Measurements from ENCODE around the gene FCHSD2. TPM values are rescaled to one million over a fixed set of nuclear protein-coding genes. Genes with fewer than 3 reads are reported as not detected.
"Not testable (repeated sequence)": the region's sequence is repeated elsewhere in the genome, so short reads cannot be mapped to it uniquely, and the experiment has no call there.

Gene FCHSD2
- polyA plus RNA-seq, 5 donors = 37.4 to 51.9 (median 48.5) TPM

DNA sequence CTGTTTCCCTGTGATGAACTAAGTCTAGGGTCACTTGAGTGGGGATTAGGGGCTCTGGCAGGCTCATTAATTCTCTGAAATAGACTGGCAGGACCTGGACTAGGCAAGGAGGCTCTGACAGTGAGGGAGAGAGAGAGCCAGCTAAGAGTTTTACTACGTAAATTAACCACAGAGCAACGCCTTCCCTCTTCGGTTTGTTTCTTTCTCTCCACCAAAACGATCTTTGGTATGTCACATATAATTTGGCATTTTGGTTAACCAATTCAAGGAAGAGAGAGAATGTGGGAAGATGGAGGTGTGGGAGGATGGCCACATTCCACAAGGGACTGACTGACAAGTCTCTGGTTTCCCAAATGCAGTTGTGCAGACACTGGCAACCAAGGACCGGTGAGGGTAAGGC is 300.0 kb downstream of the FCHSD2 start:
- no peak for DNase-seq

DNA sequence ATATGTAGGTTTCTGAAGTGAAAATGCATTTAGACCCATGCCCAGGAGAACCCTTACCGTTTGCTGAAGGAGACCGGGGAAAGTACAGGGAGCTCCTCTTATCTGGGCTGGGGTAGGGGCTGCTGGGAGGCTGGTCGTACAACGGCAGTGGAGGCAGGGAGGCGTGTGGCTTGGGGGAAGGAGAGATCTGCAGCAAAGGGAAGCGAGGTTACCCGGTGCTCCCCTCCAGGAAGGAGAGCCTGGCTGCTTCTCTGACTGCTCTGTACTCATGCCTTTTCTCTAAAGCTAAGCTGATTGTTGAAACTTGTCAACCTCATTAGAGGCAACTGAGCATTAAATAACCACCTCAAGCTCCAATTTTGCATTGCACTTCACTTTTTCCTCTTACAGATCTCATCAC is 300.7 kb downstream of the FCHSD2 start:
- no peak for DNase-seq

DNA sequence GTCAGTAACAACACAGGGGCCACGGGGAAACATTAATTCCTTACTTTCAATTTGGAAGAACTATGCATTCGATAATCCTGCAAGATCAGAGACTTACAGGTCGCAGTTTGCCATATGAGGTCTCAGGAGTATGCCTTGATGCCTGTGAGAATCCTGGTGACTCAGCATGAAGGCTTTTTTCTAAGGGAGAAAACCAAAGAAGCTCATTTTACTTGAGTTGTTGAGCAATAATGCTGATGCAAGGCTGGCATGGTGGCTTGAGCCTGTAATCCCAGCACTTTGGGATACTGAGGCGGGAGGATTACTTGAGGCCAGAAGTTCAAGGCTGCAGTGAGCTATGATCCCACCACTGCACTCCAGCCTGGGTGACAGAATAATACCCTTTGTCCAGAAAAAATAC is 301.3 kb downstream of the FCHSD2 start:
- DNase-seq = no peak

DNA sequence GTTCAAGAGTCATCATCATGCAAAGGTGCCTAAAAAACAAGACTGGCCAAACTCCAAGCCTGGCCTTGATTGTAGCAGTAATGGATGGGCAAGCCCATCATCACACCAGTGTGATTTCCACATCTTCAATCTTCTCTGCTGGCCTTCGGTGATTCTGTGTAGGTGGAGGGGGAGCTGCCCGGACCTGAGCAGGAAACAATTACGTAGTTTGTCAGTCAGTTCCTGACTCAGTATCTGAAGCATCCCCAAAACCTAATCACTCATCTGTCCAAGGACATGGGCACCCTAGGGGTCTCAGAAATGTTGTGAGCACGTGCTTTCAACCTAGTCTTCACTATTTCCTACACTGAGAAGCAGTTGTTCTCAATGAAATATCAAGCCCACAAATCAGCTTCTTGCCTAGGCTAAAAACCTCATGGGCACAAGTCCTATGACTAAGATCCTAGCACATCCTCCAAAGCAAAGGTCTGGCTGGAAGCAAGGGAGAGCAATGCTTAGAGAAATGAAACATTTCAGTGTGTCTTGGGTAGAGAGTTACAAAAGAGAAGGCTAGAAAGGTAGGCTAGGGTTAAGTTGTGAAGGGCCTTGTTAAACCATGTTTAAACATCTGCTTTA is 303.3 kb downstream of the FCHSD2 start:
- no peak for DNase-seq

DNA sequence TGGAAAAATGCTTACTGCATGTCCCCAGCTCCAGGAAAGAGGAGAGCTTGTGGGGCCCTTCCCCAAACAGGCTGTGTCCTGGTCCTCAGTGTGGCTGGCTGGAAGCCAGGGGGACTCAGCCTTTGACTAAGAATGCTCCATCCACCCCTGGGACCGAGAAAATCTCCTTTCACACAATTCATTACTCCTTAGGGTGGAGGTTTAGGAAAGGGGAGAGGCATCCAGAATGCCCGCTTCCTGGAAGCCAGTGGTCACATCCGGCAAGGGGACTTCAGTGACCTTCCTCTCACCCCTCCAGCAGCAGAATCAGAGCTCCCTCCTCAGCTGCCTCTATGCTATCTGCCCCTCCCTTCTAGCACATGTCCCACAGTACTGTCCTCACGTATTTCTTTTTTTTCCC is 306.0 kb downstream of the FCHSD2 start:
- DNase-seq = no peak

DNA sequence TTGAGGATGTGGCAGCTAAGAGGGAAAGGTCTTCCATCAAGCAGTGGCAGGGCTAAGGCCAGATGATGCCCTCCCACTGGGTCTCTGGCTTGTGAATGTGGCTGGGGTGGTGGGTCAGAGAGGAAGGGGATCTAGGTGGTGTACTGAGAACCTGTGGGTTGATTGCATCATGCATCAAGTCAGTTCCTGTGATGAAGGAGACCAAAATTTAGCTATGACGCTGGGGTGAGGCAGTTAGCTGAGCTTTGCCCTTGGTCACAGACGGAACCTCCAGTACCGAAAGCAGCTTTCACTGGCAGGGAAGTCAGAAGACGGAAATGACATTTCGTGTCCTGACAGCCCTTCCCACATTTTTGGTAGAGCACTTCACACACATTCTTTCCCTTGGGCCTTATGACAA is 307.2 kb downstream of the FCHSD2 start:
- DNase-seq = no peak

DNA sequence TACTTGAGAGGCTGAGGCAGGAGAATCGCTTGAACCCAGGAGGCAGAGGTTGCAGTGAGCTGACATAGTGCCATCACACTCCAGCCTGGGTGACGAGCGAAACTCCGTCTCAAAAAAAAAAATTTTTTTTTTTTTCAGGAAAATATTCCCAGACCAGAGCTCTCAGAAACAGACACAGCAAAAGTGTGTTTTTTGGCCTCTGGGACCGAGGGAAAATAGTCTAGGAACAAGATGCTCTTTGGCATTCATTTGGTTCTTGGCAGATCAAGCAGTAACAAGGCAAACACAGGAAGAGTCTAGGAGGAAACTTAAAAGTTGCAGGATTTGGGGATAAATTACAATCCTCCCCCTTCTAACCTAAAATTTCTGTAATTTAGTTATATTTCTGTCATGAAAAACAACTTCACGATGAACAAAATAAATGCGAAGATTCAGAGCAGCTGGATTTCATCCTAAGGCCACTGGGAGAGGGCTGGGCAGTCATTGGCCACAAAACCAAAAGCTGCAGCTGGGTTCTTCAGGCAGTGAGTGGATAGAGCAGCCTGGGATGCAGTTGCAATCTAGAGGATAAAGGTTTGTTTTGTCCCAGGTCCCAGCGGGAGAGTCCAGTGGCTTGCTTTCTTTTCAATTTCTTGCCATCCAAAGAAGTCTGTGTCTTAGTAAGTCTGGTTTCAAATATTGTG is 308.2 kb downstream of the FCHSD2 start:
- peak in 1 of 2 donors; percentile 53 for DNase-seq

DNA sequence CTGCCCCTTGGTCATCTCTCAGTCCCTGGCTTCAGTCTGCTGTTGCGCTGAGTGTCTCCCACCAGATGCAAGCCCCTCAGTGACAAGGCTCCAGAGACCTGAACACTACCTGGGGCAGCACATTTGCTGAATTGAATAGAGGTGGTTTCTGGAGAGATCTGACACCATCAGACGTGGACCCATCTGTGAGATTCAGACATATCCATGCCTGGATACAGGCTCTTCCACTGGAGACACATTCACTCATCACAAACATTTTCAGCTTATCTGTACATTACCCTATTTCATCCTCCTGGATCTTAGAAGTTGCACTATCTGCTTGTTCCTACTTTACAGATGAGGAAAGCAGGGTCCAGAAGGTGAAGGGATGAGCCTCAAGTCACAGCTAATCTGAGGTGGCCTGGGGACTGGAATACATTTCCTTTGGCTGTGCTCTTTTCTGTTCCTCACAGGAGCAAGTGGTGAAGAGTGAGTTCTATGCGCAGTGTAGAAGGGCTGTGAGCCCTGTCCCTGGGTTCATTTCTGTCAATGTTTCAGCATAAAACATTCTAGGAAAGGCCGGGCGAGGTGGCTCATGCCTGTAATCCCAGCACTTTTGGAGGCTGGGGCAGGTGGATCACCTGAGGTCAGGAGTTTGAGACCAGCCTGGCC is 308.9 kb downstream of the FCHSD2 start:
- no peak for DNase-seq

DNA sequence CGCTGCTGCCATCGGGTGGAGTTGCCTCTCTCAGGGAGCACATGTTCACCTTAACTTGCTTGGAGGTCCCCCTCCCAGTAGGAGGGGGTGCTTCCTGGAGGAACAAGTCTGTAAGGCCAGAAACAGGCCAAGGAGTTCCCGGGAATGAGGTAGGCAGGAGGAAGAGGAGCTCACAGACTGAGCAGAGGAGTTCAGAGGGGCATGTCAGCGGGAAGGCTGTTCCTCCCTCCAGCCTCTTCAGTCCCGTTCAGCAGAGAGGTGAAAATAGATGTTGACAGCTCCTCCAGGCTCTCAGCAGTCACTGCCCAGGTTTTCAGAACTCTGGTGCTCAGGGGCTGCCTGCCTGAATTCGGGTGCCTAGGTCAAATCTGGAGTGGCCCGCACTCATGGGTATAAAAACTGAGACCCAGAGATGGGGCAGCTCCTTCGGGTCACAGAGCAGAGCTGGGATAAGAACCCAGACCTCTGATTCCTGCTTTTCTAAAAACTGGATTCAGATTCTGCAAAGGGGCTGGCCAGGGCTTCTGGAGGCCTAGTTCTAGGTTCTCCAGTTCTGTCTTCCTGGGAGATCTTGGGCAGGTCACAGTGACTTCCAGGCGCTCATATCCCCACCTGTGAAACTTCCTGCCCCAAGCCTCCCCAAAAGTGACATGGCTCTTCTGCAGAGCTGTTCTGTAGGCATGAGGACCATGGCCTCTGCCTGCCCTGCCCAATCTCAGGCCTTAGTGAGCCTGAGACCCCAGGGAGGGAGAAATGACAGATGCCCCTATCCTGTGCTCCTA is 309.6 kb downstream of the FCHSD2 start:
- DNase-seq = no peak

DNA sequence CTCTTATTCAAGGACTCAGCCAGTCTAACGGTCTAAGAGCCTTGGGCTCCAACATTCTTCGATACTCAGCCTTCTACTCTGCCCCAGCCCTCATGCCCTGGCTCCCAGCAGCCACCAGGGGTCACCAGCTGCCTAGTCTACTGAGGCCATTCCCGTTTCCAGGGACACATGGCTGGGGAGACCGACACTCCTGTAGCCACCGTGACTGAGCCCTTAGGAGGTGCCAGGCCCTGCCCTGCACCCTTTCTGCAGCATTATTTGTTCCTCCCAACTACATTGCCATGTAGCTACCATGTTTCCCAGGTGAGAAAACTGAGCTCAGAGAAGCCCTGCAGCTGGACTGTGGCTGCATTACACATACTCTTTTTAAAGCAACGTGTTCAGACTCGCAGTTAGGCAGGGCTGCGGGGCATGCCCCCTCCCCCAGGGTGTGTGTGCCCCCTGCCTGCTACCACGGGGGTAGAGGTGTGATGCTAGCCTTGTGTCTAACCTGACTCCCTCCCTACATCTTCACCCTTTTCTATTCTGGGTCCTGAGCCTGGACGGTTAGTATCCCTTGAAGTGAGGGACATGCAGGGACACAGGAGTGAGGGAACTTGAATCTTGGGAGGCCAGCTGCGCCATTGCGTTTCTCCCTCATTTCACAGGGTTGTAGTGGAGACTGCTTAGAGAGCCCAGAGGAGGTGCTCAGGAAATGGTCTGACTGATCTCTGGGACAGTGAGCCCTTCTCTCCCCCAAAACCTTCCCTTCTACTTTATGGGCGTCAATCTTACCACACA is 310.4 kb downstream of the FCHSD2 start:
- DNase-seq = peak; percentile 66 to 75

DNA sequence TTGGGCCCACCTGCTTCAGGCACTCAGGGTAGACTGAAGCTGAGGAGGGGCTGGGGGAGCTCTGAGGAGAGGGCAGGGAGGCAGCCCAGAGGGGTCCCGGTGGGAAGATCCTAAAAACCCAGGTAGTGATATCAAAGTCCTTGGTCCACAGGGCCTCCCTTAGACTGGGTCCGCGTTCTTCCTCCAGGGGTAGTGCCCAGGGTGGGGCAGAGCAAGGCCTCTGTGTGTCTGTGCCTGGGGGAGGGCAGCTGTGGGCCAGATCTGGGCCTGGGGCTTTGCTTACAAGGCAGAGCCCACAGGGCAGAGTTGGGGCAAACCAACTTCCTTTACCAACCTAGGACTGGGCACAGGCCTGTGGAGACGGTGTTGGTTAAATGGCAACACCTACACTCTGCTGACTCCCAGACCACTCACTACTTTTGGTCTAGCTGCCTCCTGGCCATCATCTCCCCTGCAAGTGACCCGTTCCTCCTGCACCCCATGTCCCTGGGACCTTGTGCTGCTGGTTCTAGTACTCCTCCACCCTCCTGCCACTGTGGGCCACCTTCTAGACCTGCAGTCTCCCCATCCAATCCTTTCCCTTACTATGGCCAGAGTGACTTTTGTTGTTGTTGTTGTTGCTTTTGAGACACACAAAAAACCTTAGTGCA is 312.1 kb downstream of the FCHSD2 start:
- DNase-seq = no peak

DNA sequence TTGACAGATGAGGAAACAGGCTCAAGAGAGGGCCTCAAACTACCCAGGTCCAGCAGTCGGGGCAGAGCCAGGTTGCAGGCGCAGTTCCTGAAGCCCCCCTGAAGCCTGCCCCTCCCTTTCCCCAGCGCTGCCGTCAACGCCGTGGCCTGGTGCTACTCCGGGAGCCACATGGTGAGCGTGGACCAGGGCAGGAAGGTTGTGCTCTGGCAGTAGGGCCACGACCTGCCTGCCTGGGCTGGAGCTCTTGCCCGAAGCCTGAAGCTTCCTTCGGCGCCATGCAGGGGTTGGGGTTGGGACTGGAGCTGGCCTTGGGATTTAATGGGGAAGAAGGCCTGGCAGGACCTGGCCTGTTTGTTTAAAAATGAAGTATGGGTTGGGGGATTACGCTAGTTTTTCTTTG is 312.9 kb downstream of the FCHSD2 start:
- no peak for DNase-seq

DNA sequence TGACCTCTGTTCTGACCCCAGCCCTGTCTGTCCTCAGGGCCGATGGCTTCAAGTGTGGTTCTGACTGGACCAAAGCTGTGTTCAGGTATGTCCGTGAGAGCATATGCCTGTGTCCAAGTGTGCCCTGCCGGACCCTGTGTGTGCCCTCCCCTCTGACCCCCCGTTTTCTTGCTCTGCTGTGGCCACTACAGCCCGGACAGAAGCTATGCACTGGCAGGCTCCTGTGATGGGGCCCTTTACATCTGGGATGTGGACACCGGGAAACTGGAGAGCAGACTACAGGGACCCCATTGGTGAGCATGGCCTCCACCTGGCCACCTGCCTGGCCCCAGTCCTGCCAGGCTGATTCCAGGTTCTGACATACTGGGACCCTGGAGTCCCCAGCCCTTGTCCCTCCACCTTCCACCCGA is 313.4 kb downstream of the FCHSD2 start:
- DNase-seq = no peak

DNA sequence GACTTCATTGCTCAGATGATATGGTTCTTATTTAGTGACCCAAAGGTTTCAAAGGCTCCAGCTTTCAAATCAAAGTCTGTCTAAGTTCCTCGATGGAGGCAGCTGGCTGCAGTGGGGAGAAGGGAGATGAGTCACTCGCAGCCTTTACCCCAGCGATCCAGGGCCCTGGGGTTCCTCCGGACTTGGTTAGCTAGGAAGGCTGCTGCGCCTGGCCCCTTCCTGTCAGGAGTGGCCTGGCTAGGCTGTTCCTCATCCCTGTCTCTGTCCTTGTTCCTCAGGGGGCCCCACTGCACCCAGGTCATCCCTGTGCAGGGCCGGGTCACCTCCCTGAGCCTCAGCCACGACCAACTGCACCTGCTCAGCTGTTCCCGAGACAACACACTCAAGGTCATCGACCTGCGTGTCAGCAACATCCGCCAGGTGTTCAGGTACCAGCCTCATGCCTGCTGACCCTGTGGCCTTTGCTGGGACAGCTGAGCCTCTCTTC is 314.0 kb downstream of the FCHSD2 start:
- no peak for DNase-seq

DNA sequence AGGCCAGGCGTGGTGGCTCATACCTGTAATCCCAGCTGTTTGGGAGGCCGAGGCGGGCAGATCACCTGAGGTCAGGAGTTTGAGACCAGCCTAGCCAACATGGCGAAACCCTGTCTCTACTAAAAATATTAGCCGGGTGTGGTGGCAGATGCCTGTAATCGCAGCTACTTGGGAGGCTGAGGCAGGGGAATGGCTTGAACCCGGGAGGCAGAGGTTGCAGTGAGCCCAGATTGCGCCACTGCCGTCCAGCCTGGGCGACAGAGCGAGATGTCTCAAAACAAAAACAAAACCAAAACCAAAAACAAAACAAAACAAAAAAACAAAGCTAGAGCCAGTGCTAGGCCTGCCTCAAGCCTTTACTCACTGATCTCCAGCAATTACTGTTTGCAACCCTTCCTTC is 314.5 kb downstream of the FCHSD2 start:
- not testable (repeated sequence) for DNase-seq

DNA sequence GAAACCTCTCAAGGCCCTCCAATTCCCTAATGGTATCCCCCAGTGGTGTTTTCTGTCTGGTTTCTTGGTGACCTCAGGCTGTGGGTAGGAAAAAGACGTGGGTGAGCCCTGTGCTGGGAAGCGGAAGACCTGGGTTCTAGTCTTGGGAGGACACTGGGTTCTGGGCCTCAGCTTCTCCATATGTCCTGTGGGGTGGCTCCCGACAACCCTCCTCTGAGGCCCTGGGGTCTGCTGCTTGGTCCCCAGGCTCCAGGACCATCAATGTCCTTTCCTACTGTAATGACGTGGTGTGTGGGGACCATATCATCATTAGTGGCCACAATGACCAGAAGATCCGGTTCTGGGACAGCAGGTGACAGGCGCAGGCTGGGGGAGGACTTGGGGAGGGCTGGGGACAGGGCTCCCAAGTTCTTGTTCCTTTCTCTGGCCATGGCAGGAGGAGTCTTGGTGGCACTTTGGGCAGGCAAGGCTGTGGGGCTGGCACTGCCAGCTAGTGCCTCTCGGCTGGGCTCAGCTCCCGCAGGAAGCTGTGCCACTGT is 315.1 kb downstream of the FCHSD2 start:
- DNase-seq = no peak

DNA sequence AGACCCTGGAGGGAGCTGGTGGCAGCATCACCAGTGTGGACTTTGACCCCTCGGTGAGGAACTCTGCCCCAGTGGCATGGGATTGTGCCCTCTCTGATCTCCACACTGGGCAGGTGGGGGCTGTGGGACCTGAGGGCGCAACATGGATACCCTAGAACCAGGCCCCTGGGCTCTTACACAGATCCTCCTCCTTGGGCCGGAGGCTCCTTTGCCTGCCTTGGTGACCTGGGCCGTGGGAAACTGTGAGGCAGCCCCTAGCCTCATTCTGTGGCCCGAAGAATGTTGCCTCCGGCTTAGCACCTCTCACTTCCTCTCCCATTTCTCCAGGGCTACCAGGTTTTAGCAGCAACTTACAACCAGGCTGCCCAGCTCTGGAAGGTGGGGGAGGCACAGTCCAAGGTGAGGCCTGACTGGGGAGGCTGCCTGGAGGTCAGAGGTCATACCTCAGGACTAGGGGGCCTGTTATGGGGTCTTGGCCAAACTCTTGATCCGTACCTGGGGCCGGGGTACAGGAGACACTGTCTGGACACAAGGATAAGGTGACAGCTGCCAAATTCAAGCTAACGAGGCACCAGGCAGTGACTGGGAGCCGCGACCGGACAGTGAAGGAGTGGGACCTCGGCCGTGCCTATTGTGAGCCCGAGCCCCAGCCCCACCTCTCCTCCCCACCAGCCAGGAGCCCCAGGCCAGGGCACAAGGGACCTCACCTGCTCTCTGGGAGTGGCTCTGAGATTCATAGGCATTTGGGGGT is 315.8 kb downstream of the FCHSD2 start:
- DNase-seq = no peak

DNA sequence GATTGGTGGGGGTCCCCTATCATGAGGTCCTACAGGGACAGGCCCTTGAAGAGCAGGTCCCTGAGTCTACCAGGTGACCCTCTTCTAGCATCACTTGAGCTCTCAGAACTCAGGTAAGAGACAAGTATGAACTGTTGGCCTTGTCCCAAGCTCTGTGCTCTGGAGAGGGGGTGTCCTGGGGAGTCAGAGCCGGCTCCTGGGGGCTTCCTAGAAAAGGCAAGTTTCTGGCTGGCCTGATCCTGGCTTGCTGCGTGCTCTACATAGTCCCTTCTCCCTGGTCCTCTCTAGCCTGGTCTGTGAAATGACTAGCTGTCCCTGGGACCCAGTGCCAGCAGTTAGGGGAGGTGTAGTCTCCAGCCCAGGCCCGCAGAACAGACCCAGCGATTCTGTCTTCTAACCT is 316.5 kb downstream of the FCHSD2 start:
- DNase-seq = no peak

DNA sequence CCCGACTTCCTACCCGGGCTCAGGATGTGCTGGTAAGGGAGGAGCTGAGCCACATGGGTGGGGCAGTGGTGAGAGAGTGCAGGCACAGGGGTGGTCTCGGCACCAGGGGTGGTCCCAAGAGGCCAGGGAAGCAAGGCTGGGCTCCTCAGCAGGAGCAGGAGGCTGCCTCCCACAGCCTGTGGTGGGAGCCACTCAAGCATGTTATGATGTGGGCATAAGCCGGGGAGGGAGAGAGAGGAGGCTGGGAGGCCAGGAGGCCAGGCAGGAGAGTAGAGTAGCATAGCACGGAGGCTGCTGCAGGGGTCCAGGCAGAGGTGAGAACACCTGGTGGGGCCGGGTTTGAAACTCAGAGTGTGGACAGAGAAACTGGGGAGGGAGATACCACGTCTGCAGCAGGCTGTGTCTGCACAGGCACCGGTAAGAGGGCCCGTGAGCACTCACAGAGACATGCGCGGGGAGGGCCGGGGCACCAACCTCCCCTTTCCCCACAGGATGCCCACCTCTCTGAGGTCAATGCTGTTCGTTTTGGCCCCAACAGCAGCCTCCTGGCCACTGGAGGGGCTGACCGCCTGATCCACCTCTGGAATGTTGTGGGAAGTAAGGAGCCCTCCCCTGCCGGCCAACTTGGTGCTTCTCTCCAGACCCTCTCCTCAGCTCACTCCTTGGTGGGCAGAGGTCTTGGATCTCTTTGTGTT is 317.2 kb downstream of the FCHSD2 start:
- no peak for DNase-seq

All from right lung (tissue), 5 donors.